ENCODE data around the gene MTCP1. TPM values are rescaled to one million over a fixed set of nuclear protein-coding genes. Genes with fewer than 3 reads are reported as not detected.
A peak's percentile ranks its signal among the peaks of the same experiment; 100 is the strongest.

The MTCP1 gene
- total RNA-seq, 1 donor from 2014 or later = 1.1 TPM

- DNase-seq (ENCODE audit: low read depth) = no peak
Measured at GRCh38 chrX:155105919-155106318, 35.0 kb upstream of the MTCP1 start.

GRCh38 chrX:155094468-155095061, 23.6 kb upstream of the MTCP1 start:
- DNase-seq (ENCODE audit: low read depth) = no peak
- H3K4me3 ChIP-seq (ENCODE audit: low read depth, low read length) = no peak overlapping the region
- no peaks in the 10 kb centered on the region for H3K36me3 ChIP-seq (ENCODE audit: control insufficient read depth, insufficient read depth, low read length)
- H3K27me3 ChIP-seq (ENCODE audit: control insufficient read depth, insufficient read depth, low read length) = no peaks in the 10 kb centered on the region
- TF ChIP-seq CTCF (IDR thresholded peaks at IDR 0.05; ENCODE audit: insufficient read depth, low read length, poor library complexity, severe bottlenecking) = peak; percentile 53

More at GRCh38 chrX:155105919-155106318, 35.0 kb upstream of the MTCP1 start:
- Histone ChIP-seq H3K36me3 (ENCODE audit: control insufficient read depth, insufficient read depth, low read length) (no peaks in the 10 kb centered on the region), H3K27me3 (ENCODE audit: control insufficient read depth, insufficient read depth, low read length) (no peaks in the 10 kb centered on the region), H3K4me3 (ENCODE audit: low read depth, low read length) (no peak overlapping the region)
- TF ChIP-seq CTCF (IDR thresholded peaks at IDR 0.05; ENCODE audit: insufficient read depth, low read length, poor library complexity, severe bottlenecking) = no peak

GRCh38 chrX:155086961-155087735, 16.2 kb upstream of the MTCP1 start:
- no peak overlapping the region for H3K4me3 ChIP-seq (ENCODE audit: low read depth, low read length)
- H3K27me3 ChIP-seq (ENCODE audit: control insufficient read depth, insufficient read depth, low read length) = no peaks in the 10 kb centered on the region
- DNase-seq (ENCODE audit: low read depth) = no peak
- TF ChIP-seq CTCF (IDR thresholded peaks at IDR 0.05; ENCODE audit: insufficient read depth, low read length, poor library complexity, severe bottlenecking) = no peak
- H3K36me3 ChIP-seq (ENCODE audit: control insufficient read depth, insufficient read depth, low read length) = no peaks in the 10 kb centered on the region

GRCh38 chrX:155086202-155086840, 15.4 kb upstream of the MTCP1 start:
- no peaks in the 10 kb centered on the region for H3K27me3 ChIP-seq (ENCODE audit: control insufficient read depth, insufficient read depth, low read length)
- DNase-seq (ENCODE audit: low read depth) = no peak
- TF ChIP-seq CTCF (IDR thresholded peaks at IDR 0.05; ENCODE audit: insufficient read depth, low read length, poor library complexity, severe bottlenecking) = peak; percentile 50
- H3K4me3 ChIP-seq (ENCODE audit: low read depth, low read length) = no peak overlapping the region
- no peaks in the 10 kb centered on the region for H3K36me3 ChIP-seq (ENCODE audit: control insufficient read depth, insufficient read depth, low read length)

GRCh38 chrX:155071694-155072280, 851 bp upstream of the MTCP1 start:
- Histone ChIP-seq H3K27me3 (ENCODE audit: control insufficient read depth, insufficient read depth, low read length) (no peaks in the 10 kb centered on the region), H3K4me3 (ENCODE audit: low read depth, low read length) (peak overlapping the region; percentile 73), H3K36me3 (ENCODE audit: control insufficient read depth, insufficient read depth, low read length) (no peaks in the 10 kb centered on the region)
- DNase-seq (ENCODE audit: low read depth) = no peak
- TF ChIP-seq CTCF (IDR thresholded peaks at IDR 0.05; ENCODE audit: insufficient read depth, low read length, poor library complexity, severe bottlenecking) = no peak
